GM18505 (cell line): ENCODE results near the gene SYT11.
"Not testable (repeated sequence)": the region's sequence is repeated elsewhere in the genome, so short reads cannot be mapped to it uniquely, and the experiment has no call there.

Experiments
- ATAC-seq: cut with Tn5 transposase; IDR thresholded peaks from one replicate; pipeline ENCODE4 v1.9.1; 2021; ENCODE audit not compliant: unreplicated experiment
- POLR2A ChIP-seq: IDR thresholded peaks from 4 replicates; pipeline ENCODE4 v1.6.1; 2011; ENCODE audit warnings: borderline replicate concordance; ENCODE audit not compliant: insufficient read depth, insufficient read length; ENCODE audit errors: extremely low read depth

Gene SYT11

GRCh38 chr1:155929057-155929456 lies 69.7 kb downstream of the SYT11 start:
- TF ChIP-seq POLR2A = no peak

GRCh38 chr1:155930725-155931124 lies 71.4 kb downstream of the SYT11 start:
- ATAC-seq = not testable (repeated sequence)

More at GRCh38 chr1:155929057-155929456, 69.7 kb downstream of the SYT11 start:
- no peak for ATAC-seq

GRCh38 chr1:155931332-155932038 lies 72.1 kb downstream of the SYT11 start:
- no peak for TF ChIP-seq POLR2A
- ATAC-seq = no peak

- ATAC-seq = no peak
- no peak for TF ChIP-seq POLR2A
These were observed 72.7 kb downstream of the SYT11 start for GRCh38 chr1:155932081-155932480.

- ATAC-seq = no peak
- no peak for TF ChIP-seq POLR2A
These were observed 73.1 kb downstream of the SYT11 start for GRCh38 chr1:155932487-155932886.

- ATAC-seq = no peak
- no peak for TF ChIP-seq POLR2A
These were observed 74.3 kb downstream of the SYT11 start for GRCh38 chr1:155933591-155934096.

- ATAC-seq = peak; percentile 87
- peak; percentile 98 for TF ChIP-seq POLR2A
These were observed 74.9 kb downstream of the SYT11 start, which contains the start of gene KHDC4 for GRCh38 chr1:155934097-155934935. Gene KHDC4 (minus strand): TSS chr1:155934413. CDS start chr1:155934373, 40 bp downstream.
